HCT116 (cell line): ENCODE measurements around the gene CEMIP2. TPM values are rescaled to one million over a fixed set of nuclear protein-coding genes. Genes with fewer than 3 reads are reported as not detected.
"Not testable (repeated sequence)": the region's sequence is repeated elsewhere in the genome, so short reads cannot be mapped to it uniquely, and the experiment has no call there.

Experiments
- ATAC-seq: fragments of 200-7000 bp; cut with Tn5 transposase; 2 replicates; pipeline ENCODE4 v1.9.1; 2020; ENCODE audit warnings: mild to moderate bottlenecking, moderate library complexity
- BruUV-seq: library from RNA; stranded (reverse); fragments of 400-500 nt; replicated peaks from 2 replicates; lab custom pipeline; 2021; lab: Mats Ljungman, UMichigan
- CTCF ChIA-PET: fragments of 300-600 bp; sonication (Branson Sonifier 250); formaldehyde crosslinking; loops from one replicate; lab custom pipeline; 2021; ENCODE audit warnings: antibody characterized with exemption; lab: Charles Lee
- POLR2A ChIA-PET: fragments of 300-600, 350-600 bp; sonication (Branson Sonifier 250); formaldehyde crosslinking; loops from one replicate; lab custom pipeline; 2021; ENCODE audit warnings: antibody characterized with exemption; lab: Charles Lee
- RAD21 ChIA-PET, 2 experiments: fragments of 300-600 bp; sonication (Branson Sonifier 250); formaldehyde crosslinking; loops; one replicate each; lab custom pipeline; 2023; ENCODE audit warnings: low total read pairs in 2 of 2; ENCODE audit not compliant: uncharacterized antibody in 2 of 2, unreplicated experiment in 2 of 2, low non-redundant PET in 1 of 2; lab: Charles Lee
- DNase-seq: peaks from one replicate; pipeline ENCODE4 v3.0.0-alpha.2; 2010; ENCODE audit warnings: low read depth, low spot score
- H2AFZ ChIP-seq: fragments of 200-600 bp; shearing (Covaris generic), sonication (generic); 2 replicates; pipeline ENCODE4 v1.6.1; 2017; ENCODE audit warnings: low read depth, mixed run types, mixed read lengths, antibody characterized with exemption, low read length; ENCODE audit not compliant: poor library complexity, severe bottlenecking
- H3K27ac ChIP-seq: 2 replicates; pipeline ENCODE4 v1.5.1; 2012; ENCODE audit warnings: low read depth, low read length
- H3K27me3 ChIP-seq: fragments of 200-600 bp; sonication (generic); 2 replicates; pipeline ENCODE4 v1.6.1; 2016; ENCODE audit warnings: mixed run types, low read length, mixed read lengths; ENCODE audit not compliant: insufficient read depth
- H3K36me3 ChIP-seq, 2 experiments: fragments of 200-500 bp in 1 of 2; fragments of 200-600 bp in 1 of 2; sonication (Bioruptor generic) in 1 of 2; sonication (generic) in 1 of 2; 2 replicates each; pipeline versions ENCODE4 v1.5.1 to v1.6.1; 2014 to 2016; ENCODE audit warnings: low read length in 2 of 2, inconsistent platforms in 1 of 2, mixed read lengths in 1 of 2, mixed run types in 1 of 2; ENCODE audit not compliant: insufficient read depth in 2 of 2, control insufficient read depth in 1 of 2
- H3K4me1 ChIP-seq, 2 experiments: fragments of 200-600 bp in 1 of 2; sonication (generic) in 1 of 2; 2 replicates each; pipeline versions ENCODE4 v1.5.1 to v1.6.1; 2012 to 2017; ENCODE audit warnings: low read length in 2 of 2, inconsistent platforms in 1 of 2, mild to moderate bottlenecking in 1 of 2, mixed read lengths in 1 of 2, mixed run types in 1 of 2, moderate library complexity in 1 of 2; ENCODE audit not compliant: insufficient read depth in 2 of 2, control insufficient read depth in 1 of 2
- H3K4me2 ChIP-seq: fragments of 200-600 bp; sonication (generic); 2 replicates; pipeline ENCODE4 v1.6.1; 2017; ENCODE audit warnings: mixed run types, low read length, mixed read lengths
- H3K4me3 ChIP-seq, 2 experiments: fragments of 200-600 bp in 1 of 2; sonication (generic) in 1 of 2; replicated peaks in 1 of 2; 2 replicates each; pipeline ENCODE4 v1.5.1; 2011 to 2016; ENCODE audit warnings: low read length in 2 of 2, control low read depth in 1 of 2, low read depth in 1 of 2, mild to moderate bottlenecking in 1 of 2, mixed read lengths in 1 of 2, mixed run types in 1 of 2
- H3K79me2 ChIP-seq: fragments of 200-600 bp; sonication (generic); 2 replicates; pipeline ENCODE4 v1.6.1; 2017; ENCODE audit warnings: mild to moderate bottlenecking, mixed run types, low read length, moderate library complexity, mixed read lengths; ENCODE audit not compliant: insufficient read depth
- H3K9ac ChIP-seq: fragments of 200-600 bp; sonication (generic); 2 replicates; pipeline ENCODE4 v1.6.1; 2016; ENCODE audit warnings: low read length, mixed read lengths
- H3K9me2 ChIP-seq: fragments of 200-600 bp; sonication (generic), shearing (Covaris generic); 2 replicates; pipeline ENCODE4 v1.6.1; 2017; ENCODE audit warnings: mixed run types, mild to moderate bottlenecking, moderate library complexity; ENCODE audit not compliant: insufficient read depth
- H3K9me3 ChIP-seq, 2 experiments: fragments of 200-500 bp in 1 of 2; fragments of 200-600 bp in 1 of 2; sonication (Bioruptor generic) in 1 of 2; sonication (generic) in 1 of 2; 2 replicates each; pipeline ENCODE4 v1.6.1; 2014 to 2017; ENCODE audit warnings: low read length in 2 of 2, mixed read lengths in 2 of 2, inconsistent platforms in 1 of 2, low read depth in 1 of 2, mild to moderate bottlenecking in 1 of 2, mixed run types in 1 of 2, moderate library complexity in 1 of 2; ENCODE audit not compliant: control insufficient read depth in 1 of 2, insufficient read depth in 1 of 2
- H4K20me1 ChIP-seq: fragments of 200-600 bp; sonication (generic), shearing (Covaris generic); 2 replicates; pipeline ENCODE4 v1.6.1; 2017; ENCODE audit warnings: mixed run types, mild to moderate bottlenecking, moderate library complexity; ENCODE audit not compliant: insufficient read depth
- EGR1 ChIP-seq: IDR thresholded peaks from 2 replicates; pipeline ENCODE4 v1.6.1; 2012; ENCODE audit warnings: low read depth
- ELF1 ChIP-seq: IDR thresholded peaks from 2 replicates; pipeline ENCODE4 v1.6.1; 2012; ENCODE audit warnings: low read depth, borderline replicate concordance
- EZH2 ChIP-seq: fragments of 200-600 bp; sonication (generic); IDR thresholded peaks from 2 replicates; pipeline ENCODE4 v1.6.1; 2017; ENCODE audit warnings: antibody characterized with exemption, mixed run types
- FOSL1 ChIP-seq: IDR thresholded peaks from 2 replicates; pipeline ENCODE4 v1.6.1; 2012; ENCODE audit warnings: low read depth
- JUND ChIP-seq: IDR thresholded peaks from 2 replicates; pipeline ENCODE4 v1.6.1; 2012
- POLR2AphosphoS5 ChIP-seq: IDR thresholded peaks from 2 replicates; pipeline ENCODE4 v1.6.1; 2011; ENCODE audit warnings: mild to moderate bottlenecking, low read depth, low read length, moderate library complexity
- RAD21 ChIP-seq: IDR thresholded peaks from 2 replicates; pipeline ENCODE4 v1.6.1; 2012; ENCODE audit warnings: low read depth, mild to moderate bottlenecking
- SIN3A ChIP-seq: IDR thresholded peaks from 2 replicates; pipeline ENCODE4 v1.6.1; 2012; ENCODE audit warnings: low read depth
- SRF ChIP-seq: IDR thresholded peaks from 2 replicates; pipeline ENCODE4 v1.6.1; 2012; ENCODE audit warnings: low read depth
- YY1 ChIP-seq: IDR thresholded peaks from 2 replicates; pipeline ENCODE4 v1.6.1; 2011; ENCODE audit warnings: low read length, low read depth, moderate library complexity, mild to moderate bottlenecking; ENCODE audit not compliant: insufficient replicate concordance; ENCODE audit errors: extremely low read depth
- ZFX ChIP-seq: fragments of 450-650 bp; IDR thresholded peaks from 2 replicates; pipeline ENCODE4 v1.6.1; 2017
- ZNF274 ChIP-seq: fragments of 200-500 bp; sonication (Bioruptor generic); IDR thresholded peaks from 2 replicates; pipeline ENCODE4 v1.6.1; 2014; ENCODE audit warnings: mild to moderate bottlenecking, low read depth, low read length, inconsistent platforms
- intact Hi-C: fragments of 100-400 bp; cut with micrococcal nuclease; formaldehyde crosslinking; loops from 2 replicates; pipeline ENCODE4 v1.10.0; 2022
- total RNA-seq: library from RNA; stranded (reverse); gene quantifications from one replicate; pipeline ENCODE4 v1.2.1, GENCODE V29; 2021; ENCODE audit not compliant: unreplicated experiment
- TF ChIP-seq, protein P1 (sequence below): IDR thresholded peaks from 2 replicates; pipeline ENCODE4 v1.6.1; 2011; ENCODE audit warnings: mild to moderate bottlenecking, low read length, moderate library complexity; ENCODE audit not compliant: insufficient replicate concordance; ENCODE audit errors: extremely low read depth

Gene CEMIP2
- total RNA-seq, 1 experiment from 2014 or later: 14.3 TPM

DNA sequence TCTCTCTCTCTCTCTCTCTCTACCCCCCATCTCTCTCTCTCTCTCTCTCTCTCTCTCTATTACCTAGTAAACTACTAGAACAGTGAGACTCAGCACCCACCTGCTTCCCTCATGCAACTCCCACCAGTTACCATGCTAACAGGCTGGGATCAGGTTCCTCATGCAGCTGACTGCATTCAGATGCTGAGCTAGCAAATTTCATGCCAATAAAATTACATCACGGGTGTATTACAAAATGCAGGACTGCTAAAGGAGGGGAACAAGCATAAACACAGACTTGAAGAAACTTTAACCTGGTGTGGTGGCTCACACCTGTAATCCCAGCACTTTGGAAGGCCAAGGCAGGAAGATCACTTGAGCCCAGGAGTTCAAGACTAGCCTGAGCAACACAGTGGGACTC is 76.0 kb downstream of the CEMIP2 start:
- no peaks in the 10 kb centered on the region; the same call in 1 of the 2 replicates for H3K9me2 ChIP-seq
- no peak overlapping the region for H3K9ac ChIP-seq
- TF ChIP-seq, protein P1, sequence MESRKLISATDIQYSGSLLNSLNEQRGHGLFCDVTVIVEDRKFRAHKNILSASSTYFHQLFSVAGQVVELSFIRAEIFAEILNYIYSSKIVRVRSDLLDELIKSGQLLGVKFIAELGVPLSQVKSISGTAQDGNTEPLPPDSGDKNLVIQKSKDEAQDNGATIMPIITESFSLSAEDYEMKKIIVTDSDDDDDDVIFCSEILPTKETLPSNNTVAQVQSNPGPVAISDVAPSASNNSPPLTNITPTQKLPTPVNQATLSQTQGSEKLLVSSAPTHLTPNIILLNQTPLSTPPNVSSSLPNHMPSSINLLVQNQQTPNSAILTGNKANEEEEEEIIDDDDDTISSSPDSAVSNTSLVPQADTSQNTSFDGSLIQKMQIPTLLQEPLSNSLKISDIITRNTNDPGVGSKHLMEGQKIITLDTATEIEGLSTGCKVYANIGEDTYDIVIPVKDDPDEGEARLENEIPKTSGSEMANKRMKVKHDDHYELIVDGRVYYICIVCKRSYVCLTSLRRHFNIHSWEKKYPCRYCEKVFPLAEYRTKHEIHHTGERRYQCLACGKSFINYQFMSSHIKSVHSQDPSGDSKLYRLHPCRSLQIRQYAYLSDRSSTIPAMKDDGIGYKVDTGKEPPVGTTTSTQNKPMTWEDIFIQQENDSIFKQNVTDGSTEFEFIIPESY: no peak
- TF ChIP-seq SIN3A (no peak), FOSL1 (no peak), YY1 (no peak), ZFX (no peak), EGR1 (no peak), EZH2 (no peak), RAD21 (no peak), ELF1 (no peak), JUND (no peak), ZNF274 (no peak), POLR2AphosphoS5 (no peak), SRF (no peak)
- TF ChIP-seq, all 23 proteins: peak for 0
- Histone ChIP-seq H3K36me3 (no peaks in the 10 kb centered on the region), H3K79me2 (no peaks in the 10 kb centered on the region), H3K27ac (no peak overlapping the region), H4K20me1 (no peaks in the 10 kb centered on the region), H3K27me3 (no peaks in the 10 kb centered on the region), H3K4me1 (peaks cover 8 to 22% of the 10 kb centered on the region in 2 experiments), H3K4me2 (no peak overlapping the region), H3K9me3 (no peaks in the 10 kb centered on the region), H2AFZ (no peak overlapping the region), H3K4me3 (no peak overlapping the region)
- intact Hi-C loops: no loop called here
- ChIA-PET RAD21 (no interaction called here), POLR2A (interaction anchor here (1.4 kb wide), 1 partner anchor 10 kb away, joined by 3 read pairs; no protein-coding TSS in a partner anchor), CTCF (no interaction called here)
- DNase-seq (no peak), ATAC-seq (no peak)
- no TSS peak for BruUV-seq

DNA sequence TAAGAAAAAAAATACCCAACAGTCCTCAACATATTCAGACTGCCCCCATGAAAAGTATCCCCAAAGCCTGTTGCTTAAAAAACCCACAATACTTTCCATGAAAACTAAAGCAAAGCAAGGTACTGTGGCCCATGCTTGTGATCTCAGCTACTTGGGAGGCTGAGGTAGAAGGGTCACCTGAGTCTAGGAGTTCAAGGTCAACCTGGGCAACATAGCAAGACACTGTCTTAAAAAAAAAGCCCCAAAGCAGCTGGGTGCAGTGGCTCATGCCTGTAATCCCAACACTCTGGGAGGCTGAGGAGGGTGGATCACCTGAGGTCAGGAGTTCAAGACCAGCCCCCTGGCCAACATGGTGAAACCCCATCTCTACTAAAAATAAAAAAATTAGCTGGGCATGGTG is 76.7 kb downstream of the CEMIP2 start:
- H3K79me2 ChIP-seq, H3K36me3 ChIP-seq, H4K20me1 ChIP-seq, H3K4me3 ChIP-seq, ATAC-seq, DNase-seq, H3K27ac ChIP-seq, H3K9ac ChIP-seq, H3K9me2 ChIP-seq, H2AFZ ChIP-seq, CTCF ChIA-PET, intact Hi-C loops, H3K9me3 ChIP-seq, H3K27me3 ChIP-seq, RAD21 ChIA-PET, BruUV-seq: not testable (repeated sequence)
- peaks cover 8 to 22% of the 10 kb centered on the region in 2 experiments for H3K4me1 ChIP-seq
- POLR2A ChIA-PET: interaction anchor here (1.4 kb wide), 1 partner anchor 9 kb away, joined by 3 read pairs; no protein-coding TSS in a partner anchor
- H3K4me2 ChIP-seq: peak overlapping the region; percentile 52
